Measurements from ENCODE around the gene COX7A1.
"Not testable (repeated sequence)": the region's sequence is repeated elsewhere in the genome, so short reads cannot be mapped to it uniquely, and the experiment has no call there.

The COX7A1 gene

GRCh38 chr19:36136964-36137686 lies 15.1 kb downstream of the COX7A1 start:
- H3K9ac ChIP-seq (ENCODE audit: low read length) = peak overlapping the region; percentile 54

GRCh38 chr19:36134867-36135266 lies 17.4 kb downstream of the COX7A1 start:
- not testable (repeated sequence) for H3K27me3 ChIP-seq (ENCODE audit: low read depth, low read length); H3K79me2 ChIP-seq (ENCODE audit: low read length); H3K4me2 ChIP-seq (ENCODE audit: low read length); H3K36me3 ChIP-seq (replicated peaks; ENCODE audit: low read depth, low read length); H3K9ac ChIP-seq (ENCODE audit: low read length); H2AFZ ChIP-seq (ENCODE audit: low read depth, low read length); H3K4me3 ChIP-seq (ENCODE audit: low read length); H3K27ac ChIP-seq (ENCODE audit: low read length); H4K20me1 ChIP-seq (ENCODE audit: insufficient read depth, low read length); H3K9me3 ChIP-seq (ENCODE audit: insufficient read depth, low read length)
- peaks cover 21% of the 10 kb centered on the region for H3K4me1 ChIP-seq (ENCODE audit: low read length)

More at GRCh38 chr19:36136964-36137686, 15.1 kb downstream of the COX7A1 start:
- Histone ChIP-seq H3K79me2 (ENCODE audit: low read length) (peaks cover 19% of the 10 kb centered on the region), H3K4me3 (ENCODE audit: low read length) (peak overlapping the region; percentile 69), H3K27me3 (ENCODE audit: low read depth, low read length) (no peaks in the 10 kb centered on the region), H2AFZ (ENCODE audit: low read depth, low read length) (peak overlapping the region; percentile 79), H3K9me3 (ENCODE audit: insufficient read depth, low read length) (no peaks in the 10 kb centered on the region), H3K4me2 (ENCODE audit: low read length) (peak overlapping the region; percentile 78), H4K20me1 (ENCODE audit: insufficient read depth, low read length) (peaks cover 10% of the 10 kb centered on the region), H3K36me3 (replicated peaks; ENCODE audit: low read depth, low read length) (peaks cover 4% of the 10 kb centered on the region), H3K27ac (ENCODE audit: low read length) (peak overlapping the region; percentile 40), H3K4me1 (ENCODE audit: low read length) (peaks cover 26% of the 10 kb centered on the region)
- no peak for TF ChIP-seq EZH2phosphoT487 (IDR thresholded peaks at IDR 0.05; ENCODE audit: low read depth)
- TF ChIP-seq, protein P1, sequence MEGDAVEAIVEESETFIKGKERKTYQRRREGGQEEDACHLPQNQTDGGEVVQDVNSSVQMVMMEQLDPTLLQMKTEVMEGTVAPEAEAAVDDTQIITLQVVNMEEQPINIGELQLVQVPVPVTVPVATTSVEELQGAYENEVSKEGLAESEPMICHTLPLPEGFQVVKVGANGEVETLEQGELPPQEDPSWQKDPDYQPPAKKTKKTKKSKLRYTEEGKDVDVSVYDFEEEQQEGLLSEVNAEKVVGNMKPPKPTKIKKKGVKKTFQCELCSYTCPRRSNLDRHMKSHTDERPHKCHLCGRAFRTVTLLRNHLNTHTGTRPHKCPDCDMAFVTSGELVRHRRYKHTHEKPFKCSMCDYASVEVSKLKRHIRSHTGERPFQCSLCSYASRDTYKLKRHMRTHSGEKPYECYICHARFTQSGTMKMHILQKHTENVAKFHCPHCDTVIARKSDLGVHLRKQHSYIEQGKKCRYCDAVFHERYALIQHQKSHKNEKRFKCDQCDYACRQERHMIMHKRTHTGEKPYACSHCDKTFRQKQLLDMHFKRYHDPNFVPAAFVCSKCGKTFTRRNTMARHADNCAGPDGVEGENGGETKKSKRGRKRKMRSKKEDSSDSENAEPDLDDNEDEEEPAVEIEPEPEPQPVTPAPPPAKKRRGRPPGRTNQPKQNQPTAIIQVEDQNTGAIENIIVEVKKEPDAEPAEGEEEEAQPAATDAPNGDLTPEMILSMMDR (IDR thresholded peaks at IDR 0.05; ENCODE audit: low read depth, low read length) = no peak

DNA sequence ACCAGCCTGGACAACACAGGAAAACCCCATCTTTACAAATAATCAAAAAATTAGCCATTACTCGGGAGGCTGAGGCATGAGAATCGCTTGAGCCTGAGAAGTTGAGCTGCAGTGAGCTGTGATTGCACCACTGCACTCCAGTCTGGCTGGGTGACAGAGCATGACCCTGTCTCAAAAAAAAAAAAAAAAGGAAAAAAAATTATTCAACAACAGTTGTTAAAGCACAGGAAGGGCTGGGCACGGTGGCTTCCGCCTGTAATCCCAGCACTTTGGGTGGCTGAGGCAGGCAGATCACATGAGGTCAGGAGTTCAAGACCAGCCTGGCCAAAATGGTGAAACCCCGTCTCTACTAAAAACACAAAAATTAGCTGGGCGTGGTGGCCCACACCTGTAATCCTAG lies 21.0 kb downstream of the COX7A1 start:
- H3K27ac ChIP-seq (ENCODE audit: low read length); H3K9ac ChIP-seq (ENCODE audit: low read length): not testable (repeated sequence)

DNA sequence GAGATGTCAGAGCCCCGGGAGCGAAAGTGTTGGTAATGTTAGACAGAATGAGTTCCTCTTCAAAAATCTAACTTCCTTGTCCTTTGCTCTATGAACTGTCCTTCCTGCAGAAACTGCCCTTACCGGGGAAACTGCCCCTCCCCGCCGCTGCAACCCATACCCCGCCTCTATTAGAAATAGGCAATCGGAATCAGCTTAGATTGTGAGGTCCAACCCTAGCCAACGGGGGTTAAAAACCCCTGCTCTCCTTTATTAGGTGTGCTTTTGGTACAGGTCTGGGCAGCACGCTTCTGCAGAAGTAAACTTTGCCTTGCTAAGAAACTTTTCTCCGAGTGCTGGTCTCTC lies 23.9 kb downstream of the COX7A1 start:
- peaks cover 11% of the 10 kb centered on the region for H3K36me3 ChIP-seq (replicated peaks; ENCODE audit: low read depth, low read length)
- H3K4me2 ChIP-seq (ENCODE audit: low read length) = peak overlapping the region; percentile 92
- H3K4me1 ChIP-seq (ENCODE audit: low read length) = peaks cover 17% of the 10 kb centered on the region; the same call in 1 of the 2 replicates
- H3K9ac ChIP-seq (ENCODE audit: low read length) = peak overlapping the region; percentile 77
- H3K79me2 ChIP-seq (ENCODE audit: low read length) = no peaks in the 10 kb centered on the region
- H2AFZ ChIP-seq (ENCODE audit: low read depth, low read length) = peak overlapping the region; percentile 72
- H3K4me3 ChIP-seq (ENCODE audit: low read length) = peak overlapping the region; percentile 77
- H4K20me1 ChIP-seq (ENCODE audit: insufficient read depth, low read length) = no peaks in the 10 kb centered on the region
- H3K9me3 ChIP-seq (ENCODE audit: insufficient read depth, low read length) = no peaks in the 10 kb centered on the region
- no peak for TF ChIP-seq EZH2phosphoT487 (IDR thresholded peaks at IDR 0.05; ENCODE audit: low read depth)
- TF ChIP-seq, protein P1 (IDR thresholded peaks at IDR 0.05; ENCODE audit: low read depth, low read length) = no peak
- H3K27me3 ChIP-seq (ENCODE audit: low read depth, low read length) = no peaks in the 10 kb centered on the region
- H3K27ac ChIP-seq (ENCODE audit: low read length) = peak overlapping the region; percentile 66

More for the DNA sequence above, 21.0 kb downstream of the COX7A1 start:
- peaks cover 19% of the 10 kb centered on the region for H3K4me1 ChIP-seq (ENCODE audit: low read length)
- not testable (repeated sequence) for H4K20me1 ChIP-seq (ENCODE audit: insufficient read depth, low read length); H3K9me3 ChIP-seq (ENCODE audit: insufficient read depth, low read length); H3K4me2 ChIP-seq (ENCODE audit: low read length); H3K4me3 ChIP-seq (ENCODE audit: low read length); H3K27me3 ChIP-seq (ENCODE audit: low read depth, low read length); H3K79me2 ChIP-seq (ENCODE audit: low read length); H2AFZ ChIP-seq (ENCODE audit: low read depth, low read length); H3K36me3 ChIP-seq (replicated peaks; ENCODE audit: low read depth, low read length)

GRCh38 chr19:36125557-36125956 lies 26.7 kb downstream of the COX7A1 start:
- Histone ChIP-seq H3K79me2 (ENCODE audit: low read length) (no peaks in the 10 kb centered on the region), H3K9ac (ENCODE audit: low read length) (no peak overlapping the region), H3K4me2 (ENCODE audit: low read length) (no peak overlapping the region), H4K20me1 (ENCODE audit: insufficient read depth, low read length) (no peaks in the 10 kb centered on the region), H2AFZ (ENCODE audit: low read depth, low read length) (no peak overlapping the region), H3K27me3 (ENCODE audit: low read depth, low read length) (no peaks in the 10 kb centered on the region), H3K27ac (ENCODE audit: low read length) (no peak overlapping the region), H3K4me3 (ENCODE audit: low read length) (no peak overlapping the region), H3K36me3 (replicated peaks; ENCODE audit: low read depth, low read length) (peaks cover 16% of the 10 kb centered on the region), H3K4me1 (ENCODE audit: low read length) (peaks cover 12% of the 10 kb centered on the region; the same call in 1 of the 2 replicates), H3K9me3 (ENCODE audit: insufficient read depth, low read length) (no peaks in the 10 kb centered on the region)
- TF ChIP-seq, protein P1 (IDR thresholded peaks at IDR 0.05; ENCODE audit: low read depth, low read length) = no peak

Measured in OCI-LY3 (cell line).